Measurements from ENCODE around the gene OGFOD2.

Gene OGFOD2

DNA sequence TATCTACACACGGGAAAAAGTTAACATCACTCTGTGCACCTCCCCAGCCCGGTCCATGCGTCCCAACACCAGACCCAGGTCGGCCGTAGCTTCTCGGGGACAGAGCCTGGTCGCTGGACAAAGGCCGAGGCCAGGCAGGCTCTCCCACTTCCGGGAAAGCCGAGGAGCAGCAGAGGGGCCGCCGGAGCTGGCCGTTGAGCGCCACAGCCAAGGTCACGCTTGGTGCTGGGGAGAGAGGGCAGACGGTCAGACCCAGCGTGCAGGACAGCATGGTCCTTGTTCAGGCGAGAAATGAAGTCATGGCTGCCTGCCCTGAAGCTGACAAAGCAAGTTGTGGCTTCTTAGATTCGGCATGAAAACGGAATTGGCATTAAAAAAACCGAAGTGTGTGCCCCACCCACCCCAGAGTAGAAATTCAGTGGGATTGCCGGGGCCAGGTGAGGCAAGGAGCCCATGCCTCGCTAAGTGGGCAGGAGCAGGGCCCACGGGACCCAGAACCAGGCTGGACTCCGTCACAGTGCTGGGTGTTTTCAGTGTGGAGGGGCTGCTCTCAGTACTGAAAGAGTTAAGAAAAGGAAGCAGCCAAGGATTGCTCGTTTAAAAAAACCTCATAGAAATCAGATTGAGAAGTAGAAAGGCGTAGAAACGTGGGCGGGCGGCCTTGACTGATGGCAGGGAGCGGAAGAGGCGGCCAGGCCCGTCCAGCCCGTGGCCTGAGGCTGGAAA, 9.7 kb downstream of the OGFOD2 start:
- H3K27me3 ChIP-seq (replicated peaks; ENCODE audit: insufficient read depth, low read length): no peaks in the 10 kb centered on the region
- no peaks in the 10 kb centered on the region for H3K36me3 ChIP-seq (replicated peaks; ENCODE audit: insufficient read depth, low read length)
- H4K20me1 ChIP-seq (ENCODE audit: insufficient read depth, low read length): no peaks in the 10 kb centered on the region
- H2AFZ ChIP-seq (ENCODE audit: low read length): no peak overlapping the region
- TF ChIP-seq, protein P1, sequence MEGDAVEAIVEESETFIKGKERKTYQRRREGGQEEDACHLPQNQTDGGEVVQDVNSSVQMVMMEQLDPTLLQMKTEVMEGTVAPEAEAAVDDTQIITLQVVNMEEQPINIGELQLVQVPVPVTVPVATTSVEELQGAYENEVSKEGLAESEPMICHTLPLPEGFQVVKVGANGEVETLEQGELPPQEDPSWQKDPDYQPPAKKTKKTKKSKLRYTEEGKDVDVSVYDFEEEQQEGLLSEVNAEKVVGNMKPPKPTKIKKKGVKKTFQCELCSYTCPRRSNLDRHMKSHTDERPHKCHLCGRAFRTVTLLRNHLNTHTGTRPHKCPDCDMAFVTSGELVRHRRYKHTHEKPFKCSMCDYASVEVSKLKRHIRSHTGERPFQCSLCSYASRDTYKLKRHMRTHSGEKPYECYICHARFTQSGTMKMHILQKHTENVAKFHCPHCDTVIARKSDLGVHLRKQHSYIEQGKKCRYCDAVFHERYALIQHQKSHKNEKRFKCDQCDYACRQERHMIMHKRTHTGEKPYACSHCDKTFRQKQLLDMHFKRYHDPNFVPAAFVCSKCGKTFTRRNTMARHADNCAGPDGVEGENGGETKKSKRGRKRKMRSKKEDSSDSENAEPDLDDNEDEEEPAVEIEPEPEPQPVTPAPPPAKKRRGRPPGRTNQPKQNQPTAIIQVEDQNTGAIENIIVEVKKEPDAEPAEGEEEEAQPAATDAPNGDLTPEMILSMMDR (IDR thresholded peaks at IDR 0.05; ENCODE audit: low read length): no peak
- TF ChIP-seq EZH2phosphoT487 (IDR thresholded peaks at IDR 0.05; ENCODE audit: low read length) (no peak), EZH2 (optimal IDR thresholded peaks at IDR 0.05; ENCODE audit: low read depth, low read length) (no peak)
- H3K4me1 ChIP-seq (ENCODE audit: low read length): no peaks in the 10 kb centered on the region
- H3K4me3 ChIP-seq (ENCODE audit: low read length): no peak overlapping the region
- DNase-seq: no peak
- H3K4me2 ChIP-seq (ENCODE audit: low read depth, low read length): no peak overlapping the region
- H3F3A ChIP-seq (ENCODE audit: insufficient read depth, low read length): no peaks in the 10 kb centered on the region
- no peaks in the 10 kb centered on the region for H3K9me3 ChIP-seq (replicated peaks; ENCODE audit: insufficient read depth, low read length)
- H3K79me2 ChIP-seq (ENCODE audit: low read length): peaks cover 21% of the 10 kb centered on the region
- no peak overlapping the region for H3K27ac ChIP-seq (ENCODE audit: low read length)
- H3K9ac ChIP-seq (ENCODE audit: low read length): no peak overlapping the region
- no peaks in the 10 kb centered on the region for H3K9me2 ChIP-seq (replicated peaks; ENCODE audit: insufficient read depth, low read length)

GRCh38 chr12:122985338-122986257, 10.6 kb downstream of the OGFOD2 start:
- Histone ChIP-seq H2AFZ (ENCODE audit: low read length) (no peak overlapping the region), H3K27me3 (replicated peaks; ENCODE audit: insufficient read depth, low read length) (no peaks in the 10 kb centered on the region), H3K9me2 (replicated peaks; ENCODE audit: insufficient read depth, low read length) (no peaks in the 10 kb centered on the region), H3F3A (ENCODE audit: insufficient read depth, low read length) (no peaks in the 10 kb centered on the region), H3K9me3 (replicated peaks; ENCODE audit: insufficient read depth, low read length) (no peaks in the 10 kb centered on the region), H3K4me2 (ENCODE audit: low read depth, low read length) (no peak overlapping the region), H3K79me2 (ENCODE audit: low read length) (peaks cover 18% of the 10 kb centered on the region), H3K9ac (ENCODE audit: low read length) (no peak overlapping the region), H3K27ac (ENCODE audit: low read length) (no peak overlapping the region), H3K4me3 (ENCODE audit: low read length) (no peak overlapping the region), H3K4me1 (ENCODE audit: low read length) (no peaks in the 10 kb centered on the region), H4K20me1 (ENCODE audit: insufficient read depth, low read length) (no peaks in the 10 kb centered on the region), H3K36me3 (replicated peaks; ENCODE audit: insufficient read depth, low read length) (no peaks in the 10 kb centered on the region)
- TF ChIP-seq, protein P1 (IDR thresholded peaks at IDR 0.05; ENCODE audit: low read length): no peak
- no peak for TF ChIP-seq EZH2phosphoT487 (IDR thresholded peaks at IDR 0.05; ENCODE audit: low read length)
- no peak for TF ChIP-seq EZH2 (optimal IDR thresholded peaks at IDR 0.05; ENCODE audit: low read depth, low read length)
- no peak for DNase-seq

DNA sequence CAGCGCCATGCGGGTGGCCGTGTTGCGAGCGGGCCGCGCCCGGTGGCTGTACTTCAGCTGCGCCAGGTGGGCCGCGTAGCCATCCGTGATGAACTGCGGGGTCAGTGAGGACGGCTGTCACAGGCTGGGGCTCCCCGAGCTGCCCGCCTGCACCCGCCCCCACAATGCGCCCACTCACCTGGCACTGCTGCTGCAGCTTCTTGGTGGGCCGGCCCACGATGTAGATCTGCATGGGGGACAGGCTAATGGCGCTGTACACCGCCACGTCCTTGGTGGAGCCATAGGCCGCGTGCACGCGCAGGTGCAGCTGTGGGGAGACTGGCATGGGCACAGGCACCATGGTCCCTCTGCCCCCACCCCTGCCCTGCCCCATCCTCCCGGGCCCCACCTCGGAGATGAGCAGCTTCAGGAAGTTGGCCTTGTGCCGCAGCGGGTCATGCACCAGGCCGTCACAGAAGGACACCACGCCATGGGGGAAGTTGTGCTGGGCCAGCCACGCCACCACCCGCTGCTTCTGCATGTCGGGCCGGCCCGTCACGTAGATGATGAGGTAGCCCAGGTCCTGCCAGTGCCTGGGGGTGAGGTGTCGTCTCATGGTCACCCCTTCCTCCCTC, 11.3 kb downstream of the OGFOD2 start:
- no peaks in the 10 kb centered on the region for H3F3A ChIP-seq (ENCODE audit: insufficient read depth, low read length)
- no peak for TF ChIP-seq EZH2 (optimal IDR thresholded peaks at IDR 0.05; ENCODE audit: low read depth, low read length)
- no peak for TF ChIP-seq EZH2phosphoT487 (IDR thresholded peaks at IDR 0.05; ENCODE audit: low read length)
- TF ChIP-seq, protein P1 (IDR thresholded peaks at IDR 0.05; ENCODE audit: low read length): no peak

More for the DNA sequence above, 11.3 kb downstream of the OGFOD2 start:
- Histone ChIP-seq H3K4me3 (ENCODE audit: low read length) (no peak overlapping the region), H3K9me2 (replicated peaks; ENCODE audit: insufficient read depth, low read length) (no peaks in the 10 kb centered on the region), H3K27me3 (replicated peaks; ENCODE audit: insufficient read depth, low read length) (no peaks in the 10 kb centered on the region), H3K9me3 (replicated peaks; ENCODE audit: insufficient read depth, low read length) (no peaks in the 10 kb centered on the region), H3K27ac (ENCODE audit: low read length) (no peak overlapping the region), H3K9ac (ENCODE audit: low read length) (no peak overlapping the region), H4K20me1 (ENCODE audit: insufficient read depth, low read length) (no peaks in the 10 kb centered on the region), H3K4me1 (ENCODE audit: low read length) (no peaks in the 10 kb centered on the region), H3K36me3 (replicated peaks; ENCODE audit: insufficient read depth, low read length) (no peaks in the 10 kb centered on the region), H3K4me2 (ENCODE audit: low read depth, low read length) (no peak overlapping the region), H3K79me2 (ENCODE audit: low read length) (peaks cover 10% of the 10 kb centered on the region), H2AFZ (ENCODE audit: low read length) (no peak overlapping the region)
- DNase-seq: no peak

All from MM.1S (cell line).